Measurements from ENCODE around the gene CPEB3. TPM values are rescaled to one million over a fixed set of nuclear protein-coding genes. Genes with fewer than 3 reads are reported as not detected.

CPEB3 gene
- total RNA-seq, 2 donors from 2014 or later: 6.9 to 11.4 TPM

DNA sequence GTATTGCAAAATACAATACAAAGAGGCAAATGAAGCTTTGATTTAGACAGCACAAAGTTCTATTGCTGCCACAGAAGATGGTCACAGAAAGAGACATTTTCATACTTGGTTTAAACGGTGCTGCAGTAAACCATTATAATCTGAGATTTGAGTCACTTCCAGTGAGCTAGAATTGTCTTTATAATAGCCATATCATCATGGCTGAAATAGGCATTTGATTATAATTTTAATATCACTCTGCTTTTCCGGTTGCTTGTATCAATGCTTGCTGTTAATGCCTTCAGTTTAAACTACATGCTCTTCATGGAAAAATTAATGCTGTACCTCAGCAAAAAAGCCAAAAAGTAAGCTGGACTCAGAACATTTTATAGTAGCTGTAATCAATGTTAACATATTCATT is 48.5 kb downstream of the CPEB3 start:
- Histone ChIP-seq H3K27me3 (no peaks in the 10 kb centered on the region), H3K27ac (peak overlapping the region; percentile 92), H3K36me3 (no peaks in the 10 kb centered on the region), H3K9me3 (no peaks in the 10 kb centered on the region), H3K4me1 (peaks cover 0 to 35% of the 10 kb centered on the region in 2 donors), H3K4me3 (peak overlapping the region; percentile 38 to 73)
- DNase-seq (ENCODE audit: low spot score): no peak
- TF ChIP-seq, protein P1, sequence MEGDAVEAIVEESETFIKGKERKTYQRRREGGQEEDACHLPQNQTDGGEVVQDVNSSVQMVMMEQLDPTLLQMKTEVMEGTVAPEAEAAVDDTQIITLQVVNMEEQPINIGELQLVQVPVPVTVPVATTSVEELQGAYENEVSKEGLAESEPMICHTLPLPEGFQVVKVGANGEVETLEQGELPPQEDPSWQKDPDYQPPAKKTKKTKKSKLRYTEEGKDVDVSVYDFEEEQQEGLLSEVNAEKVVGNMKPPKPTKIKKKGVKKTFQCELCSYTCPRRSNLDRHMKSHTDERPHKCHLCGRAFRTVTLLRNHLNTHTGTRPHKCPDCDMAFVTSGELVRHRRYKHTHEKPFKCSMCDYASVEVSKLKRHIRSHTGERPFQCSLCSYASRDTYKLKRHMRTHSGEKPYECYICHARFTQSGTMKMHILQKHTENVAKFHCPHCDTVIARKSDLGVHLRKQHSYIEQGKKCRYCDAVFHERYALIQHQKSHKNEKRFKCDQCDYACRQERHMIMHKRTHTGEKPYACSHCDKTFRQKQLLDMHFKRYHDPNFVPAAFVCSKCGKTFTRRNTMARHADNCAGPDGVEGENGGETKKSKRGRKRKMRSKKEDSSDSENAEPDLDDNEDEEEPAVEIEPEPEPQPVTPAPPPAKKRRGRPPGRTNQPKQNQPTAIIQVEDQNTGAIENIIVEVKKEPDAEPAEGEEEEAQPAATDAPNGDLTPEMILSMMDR (IDR thresholded peaks at IDR 0.05): no peak

DNA sequence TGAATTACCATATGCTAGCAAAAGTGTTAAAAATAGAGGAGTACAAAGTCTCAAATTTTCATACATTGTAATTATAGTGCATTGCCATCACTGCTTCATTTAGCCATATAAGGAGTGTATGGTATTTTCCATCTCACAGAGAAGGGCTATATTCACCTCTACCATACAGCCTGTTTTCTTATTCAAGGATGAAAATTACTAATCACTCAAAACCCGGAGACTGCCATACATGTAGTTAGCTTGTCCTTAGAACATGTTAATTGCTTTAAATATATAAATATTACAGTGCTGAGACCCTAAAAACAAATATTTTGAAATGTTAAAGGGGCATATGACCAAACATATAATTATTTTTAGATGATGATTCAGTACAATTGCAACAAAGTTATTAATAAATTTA is 49.4 kb downstream of the CPEB3 start:
- Histone ChIP-seq H3K4me1 (peaks cover 0 to 43% of the 10 kb centered on the region in 2 donors), H3K4me3 (peak overlapping the region; percentile 68 to 73), H3K27ac (peak overlapping the region; percentile 92), H3K36me3 (no peaks in the 10 kb centered on the region), H3K27me3 (no peaks in the 10 kb centered on the region), H3K9me3 (no peaks in the 10 kb centered on the region)
- TF ChIP-seq, protein P1 (IDR thresholded peaks at IDR 0.05): no peak
- no peak for DNase-seq (ENCODE audit: low spot score)

DNA sequence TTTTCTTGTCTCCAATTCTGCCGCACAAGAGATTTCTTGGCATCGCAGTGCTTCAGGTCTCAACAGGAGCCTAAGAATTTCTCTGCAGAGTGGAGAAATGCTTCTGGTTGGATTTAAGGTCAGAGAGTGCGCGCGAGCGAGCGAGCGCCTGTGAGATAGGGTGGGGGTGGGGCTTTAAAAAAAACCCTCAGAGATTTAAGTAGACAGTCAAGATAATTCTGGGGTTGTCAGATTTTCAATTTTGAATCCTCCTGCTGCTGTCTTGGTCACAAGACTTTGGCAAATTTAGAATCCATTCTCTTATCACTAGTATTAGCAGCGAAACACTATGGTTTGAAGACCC is 49.7 kb downstream of the CPEB3 start:
- Histone ChIP-seq H3K4me3 (peak overlapping the region; percentile 68 to 73), H3K36me3 (no peaks in the 10 kb centered on the region), H3K27ac (peak overlapping the region; percentile 92), H3K9me3 (no peaks in the 10 kb centered on the region), H3K27me3 (no peaks in the 10 kb centered on the region), H3K4me1 (peaks cover 0 to 47% of the 10 kb centered on the region in 2 donors)
- DNase-seq (ENCODE audit: low spot score): no peak
- TF ChIP-seq, protein P1 (IDR thresholded peaks at IDR 0.05): no peak

DNA sequence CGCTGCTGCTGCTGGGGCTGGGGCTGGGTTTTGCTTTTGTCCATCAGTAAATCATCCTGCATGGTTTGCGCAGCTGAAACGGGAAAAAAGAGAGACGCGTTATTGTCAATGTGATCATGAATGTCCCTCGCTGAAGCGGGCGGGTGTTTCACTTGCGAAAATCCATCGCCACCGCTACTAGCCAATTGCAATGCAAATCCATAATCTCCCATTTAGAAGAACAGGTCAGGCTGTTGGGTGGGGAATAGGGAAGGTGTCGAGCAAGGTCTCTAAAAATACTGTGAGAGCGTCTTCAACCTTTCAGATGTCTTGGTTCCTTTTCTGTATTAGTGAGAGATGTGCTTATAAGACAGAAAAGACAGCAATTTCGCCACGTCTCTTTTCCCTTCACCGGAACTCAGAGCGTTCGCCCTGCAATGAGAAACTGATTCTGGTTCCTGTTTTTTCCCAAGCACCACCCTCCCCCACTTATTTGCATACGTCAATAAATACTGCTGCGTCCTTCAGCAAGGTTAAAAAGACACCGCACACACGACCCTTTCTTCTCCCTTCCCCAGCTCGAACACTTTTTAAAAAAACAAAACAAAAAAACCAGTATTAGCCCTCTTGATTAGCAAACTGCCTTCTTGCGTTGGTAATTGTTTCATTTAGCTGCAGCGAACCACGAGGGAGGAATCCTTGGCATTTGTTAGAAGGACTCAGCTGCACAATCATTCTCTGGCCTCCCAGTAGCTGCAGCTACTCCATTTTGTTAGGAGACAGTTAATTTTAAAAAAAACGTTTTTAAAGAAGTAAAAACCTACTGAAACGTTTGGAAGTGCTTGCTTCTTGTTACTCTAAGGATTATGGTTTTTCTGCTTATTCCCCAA is 50.4 kb downstream of the CPEB3 start:
- Histone ChIP-seq H3K9me3 (no peaks in the 10 kb centered on the region), H3K27me3 (no peaks in the 10 kb centered on the region), H3K4me1 (peaks cover 0 to 51% of the 10 kb centered on the region in 2 donors), H3K27ac (peak overlapping the region; percentile 92), H3K4me3 (peak overlapping the region; percentile 68 to 73), H3K36me3 (no peaks in the 10 kb centered on the region)
- peak; percentile 76 for DNase-seq (ENCODE audit: low spot score)
- TF ChIP-seq, protein P1 (IDR thresholded peaks at IDR 0.05): peak in 1 of 2 donors; percentile 3

DNA sequence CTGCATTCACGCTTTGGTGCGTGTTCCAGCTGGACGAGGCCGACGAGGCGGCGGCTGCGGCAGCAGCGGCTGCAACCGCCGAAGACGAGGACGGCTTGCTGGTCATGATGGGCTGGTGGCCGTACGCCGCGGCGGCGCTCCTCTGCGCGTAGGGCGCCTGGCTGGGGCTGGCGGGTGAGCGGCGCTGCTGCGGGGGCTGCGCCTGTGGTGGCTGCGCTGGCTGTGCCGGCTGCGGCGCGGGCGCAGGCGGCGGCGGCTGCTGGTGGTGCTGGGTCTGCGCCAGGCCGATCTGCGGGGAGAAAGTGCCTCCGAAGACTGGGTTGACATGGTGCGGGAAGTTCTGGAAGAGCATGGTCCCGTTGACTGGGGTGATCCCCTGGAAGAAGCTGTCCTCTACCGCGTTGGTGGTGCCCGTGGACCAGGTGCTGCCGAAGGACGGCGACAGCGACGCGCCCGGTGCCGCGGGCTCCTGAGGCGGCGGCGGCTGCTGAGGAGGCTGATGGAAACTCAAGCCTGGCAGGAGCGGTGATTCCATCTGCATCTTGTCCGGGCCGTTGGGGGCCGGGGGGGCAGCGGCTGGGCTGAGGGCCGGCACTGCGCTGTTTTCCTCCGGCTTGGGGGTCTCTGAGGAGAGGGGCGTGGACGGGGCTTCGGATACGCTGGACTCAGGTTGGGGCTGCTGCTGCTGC is 51.1 kb downstream of the CPEB3 start:
- Histone ChIP-seq H3K4me3 (peak overlapping the region; percentile 68 to 73), H3K27ac (peak overlapping the region; percentile 92), H3K36me3 (no peaks in the 10 kb centered on the region), H3K27me3 (no peaks in the 10 kb centered on the region), H3K9me3 (no peaks in the 10 kb centered on the region), H3K4me1 (peaks cover 0 to 51% of the 10 kb centered on the region in 2 donors)
- TF ChIP-seq, protein P1 (IDR thresholded peaks at IDR 0.05): peak in 1 of 2 donors; percentile 5
- DNase-seq (ENCODE audit: low spot score): no peak
